NCI-H1092 treated with DMSO at 0.1 percent for 48 hours (cell line): Measurements from ENCODE around the gene ASIC2.
A peak's percentile ranks its signal among the peaks of the same experiment; 100 is the strongest.

Experiments
- DNase-seq: peaks from one replicate; lab custom pipeline; 2025; lab: John Stamatoyannopoulos, UW

The ASIC2 gene

GRCh38 chr17:33113991-33114370 lies 179.1 kb downstream of the ASIC2 start:
- no peak for DNase-seq

GRCh38 chr17:33113276-33113990 lies 179.7 kb downstream of the ASIC2 start:
- no peak for DNase-seq

GRCh38 chr17:33112763-33113162 lies 180.3 kb downstream of the ASIC2 start:
- DNase-seq, result no peak

- no peak for DNase-seq
These were observed 183.6 kb downstream of the ASIC2 start for GRCh38 chr17:33109336-33110072.

- DNase-seq, result no peak
These were observed 186.4 kb downstream of the ASIC2 start for GRCh38 chr17:33106525-33107165.

GRCh38 chr17:33105911-33106310 lies 187.2 kb downstream of the ASIC2 start:
- DNase-seq, result no peak

- no peak for DNase-seq
These were observed 193.2 kb downstream of the ASIC2 start for GRCh38 chr17:33099906-33100305.

- DNase-seq, result no peak
These were observed 193.8 kb downstream of the ASIC2 start for GRCh38 chr17:33099252-33099651.

GRCh38 chr17:33097411-33097810 lies 195.7 kb downstream of the ASIC2 start:
- DNase-seq, result no peak

GRCh38 chr17:33096161-33096560 lies 196.9 kb downstream of the ASIC2 start:
- DNase-seq, result no peak

- DNase-seq, result no peak
These were observed 201.8 kb downstream of the ASIC2 start for GRCh38 chr17:33091271-33091670.

- DNase-seq, result no peak
These were observed 202.3 kb downstream of the ASIC2 start for GRCh38 chr17:33090806-33091205.

GRCh38 chr17:33086878-33087277 lies 206.2 kb downstream of the ASIC2 start:
- DNase-seq, result no peak

GRCh38 chr17:33086041-33086440 lies 207.1 kb downstream of the ASIC2 start:
- DNase-seq, result no peak

- peak; percentile 23 for DNase-seq
These were observed 207.8 kb downstream of the ASIC2 start for GRCh38 chr17:33085256-33085655.

GRCh38 chr17:33084755-33085154 lies 208.3 kb downstream of the ASIC2 start:
- no peak for DNase-seq

GRCh38 chr17:33082529-33083173 lies 210.4 kb downstream of the ASIC2 start:
- DNase-seq, result no peak

- no peak for DNase-seq
These were observed 213.0 kb downstream of the ASIC2 start for GRCh38 chr17:33080091-33080490.

GRCh38 chr17:33079201-33079600 lies 213.9 kb downstream of the ASIC2 start:
- DNase-seq, result no peak

GRCh38 chr17:33076979-33077378 lies 216.1 kb downstream of the ASIC2 start:
- no peak for DNase-seq

- no peak for DNase-seq
These were observed 219.7 kb downstream of the ASIC2 start for GRCh38 chr17:33073416-33073815.

GRCh38 chr17:33072421-33073161 lies 220.5 kb downstream of the ASIC2 start:
- DNase-seq, result no peak
